Stimulated activated CD8-positive, alpha-beta memory T cell treated with anti-CD3 and anti-CD28 coated beads, Interleukin-12 subunit alpha, Interleukin-12 subunit beta, amount 100 ng/mL, for 4 hours (primary cell): ENCODE measurements around the gene ZNF219.

ENCODE experiments used
- DNase-seq: peaks from one replicate; pipeline ENCODE4 v3.0.0-alpha.2; 2020; ENCODE audit warnings: low read depth

ZNF219 gene

DNA sequence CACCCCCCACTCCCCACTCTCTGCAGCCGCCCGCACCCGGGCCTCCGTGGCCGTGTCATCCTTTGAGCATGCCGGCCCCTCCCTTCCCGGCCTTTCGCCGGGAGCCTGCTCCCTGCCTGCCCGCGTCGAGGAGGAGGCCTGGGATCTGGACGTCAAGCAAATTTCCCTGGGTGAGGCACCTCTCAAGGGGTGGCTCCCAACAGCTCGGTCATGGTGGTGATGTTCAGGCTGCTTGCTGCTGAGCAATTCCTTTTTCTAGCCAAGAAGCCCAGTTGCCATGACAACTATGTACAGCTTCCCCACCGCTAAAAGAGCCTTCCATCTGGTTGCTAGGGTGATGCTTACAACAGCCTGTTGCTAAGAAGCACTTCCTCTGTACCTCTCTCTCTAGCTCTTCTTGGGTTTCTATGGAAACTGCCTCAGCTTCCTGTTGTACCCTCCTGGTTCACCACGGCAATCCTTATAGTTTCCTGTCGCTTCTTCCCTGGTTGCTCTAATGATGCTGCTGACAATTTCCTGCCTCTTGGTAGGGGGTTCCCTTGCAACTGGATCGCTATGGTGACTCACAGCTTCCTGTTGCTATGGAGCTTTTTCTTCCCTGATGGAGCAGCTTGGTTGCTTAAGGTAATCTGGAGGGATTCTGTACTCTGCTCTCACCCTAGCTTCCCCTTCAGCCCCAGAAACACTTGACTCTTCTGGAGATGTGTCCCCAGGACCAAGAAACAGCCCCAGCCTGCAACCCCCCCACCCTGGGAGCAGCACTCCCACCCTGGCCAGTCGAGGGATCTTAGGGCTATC, 11.0 kb downstream of the ZNF219 start:
- no peak for DNase-seq

DNA sequence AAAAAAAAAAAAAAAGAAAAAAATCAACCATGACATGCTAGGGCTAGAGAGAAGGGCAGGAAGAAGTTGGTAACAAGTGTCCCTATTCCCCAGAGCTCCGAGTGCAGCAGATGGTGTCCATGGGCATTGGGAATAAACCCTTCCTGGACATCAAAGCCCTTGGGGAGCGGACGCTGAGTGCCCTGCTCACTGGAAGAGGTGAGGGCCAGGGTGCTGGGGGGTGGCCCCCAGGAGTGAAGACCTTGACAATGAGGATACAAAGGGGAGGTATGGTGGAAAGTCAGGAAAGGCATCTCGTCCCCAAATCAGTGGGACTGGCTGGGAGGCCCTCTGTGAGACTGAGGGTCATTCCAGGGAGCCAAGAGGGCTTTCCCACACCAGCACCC, 11.6 kb downstream of the ZNF219 start:
- no peak for DNase-seq

DNA sequence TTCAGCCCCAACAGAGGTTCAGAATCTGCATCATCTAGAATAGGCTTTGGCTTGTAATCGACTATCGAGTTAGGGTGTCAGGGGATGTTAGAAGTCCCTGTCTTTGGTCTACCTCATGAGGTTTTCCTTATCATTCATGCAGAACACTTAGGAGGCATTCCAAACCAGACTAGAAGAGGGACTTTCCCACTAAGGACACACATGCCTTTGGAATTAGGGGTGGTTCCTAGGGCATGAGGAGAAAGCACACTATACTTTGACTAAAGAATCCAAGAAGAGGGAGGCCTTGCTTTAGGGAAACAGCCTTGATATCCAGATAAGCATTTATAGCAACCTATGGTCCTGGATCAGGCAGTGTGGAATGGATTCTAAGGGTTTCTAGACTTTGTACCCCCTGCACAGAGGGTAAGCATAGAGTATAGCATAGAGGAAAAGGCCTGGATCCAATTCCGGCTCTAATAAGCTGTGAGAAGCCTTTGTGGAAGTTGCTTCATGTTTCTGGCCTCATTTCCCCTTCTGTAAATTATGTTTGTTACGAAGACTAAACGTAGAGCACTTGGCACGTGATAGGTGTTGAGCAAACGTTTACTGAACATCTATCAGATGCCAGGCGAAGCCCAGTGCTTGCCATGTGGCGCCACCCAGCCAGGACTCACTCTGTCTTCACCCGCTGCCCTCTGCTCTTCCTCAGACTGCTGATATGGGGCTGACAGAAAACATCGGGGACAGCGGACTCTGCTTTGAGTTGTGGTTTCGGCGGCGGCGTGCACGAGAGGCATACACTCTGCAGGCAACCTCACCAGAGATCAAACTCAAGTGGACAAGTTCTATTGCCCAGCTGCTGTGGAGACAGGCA, 13.2 kb downstream of the ZNF219 start:
- DNase-seq = no peak

DNA sequence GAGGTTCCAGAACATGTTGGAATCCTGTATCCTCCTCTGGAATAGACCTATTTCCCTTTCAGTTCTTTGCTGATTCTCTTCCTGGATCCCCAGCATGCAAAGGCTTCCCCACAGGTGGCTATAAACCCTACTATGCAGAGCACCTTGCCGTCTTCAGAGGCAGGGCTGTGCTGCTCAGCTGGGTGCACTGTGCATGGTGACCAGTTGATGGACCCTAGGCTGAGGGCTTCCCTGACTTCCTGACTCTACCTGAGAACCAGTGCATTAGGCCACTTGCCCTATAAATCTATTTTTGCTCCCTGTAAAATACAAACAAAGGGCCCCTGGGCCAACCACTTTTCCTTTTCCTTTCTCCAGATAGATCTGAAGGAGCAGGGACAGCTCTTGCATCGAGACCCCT, 14.1 kb downstream of the ZNF219 start:
- no peak for DNase-seq

DNA sequence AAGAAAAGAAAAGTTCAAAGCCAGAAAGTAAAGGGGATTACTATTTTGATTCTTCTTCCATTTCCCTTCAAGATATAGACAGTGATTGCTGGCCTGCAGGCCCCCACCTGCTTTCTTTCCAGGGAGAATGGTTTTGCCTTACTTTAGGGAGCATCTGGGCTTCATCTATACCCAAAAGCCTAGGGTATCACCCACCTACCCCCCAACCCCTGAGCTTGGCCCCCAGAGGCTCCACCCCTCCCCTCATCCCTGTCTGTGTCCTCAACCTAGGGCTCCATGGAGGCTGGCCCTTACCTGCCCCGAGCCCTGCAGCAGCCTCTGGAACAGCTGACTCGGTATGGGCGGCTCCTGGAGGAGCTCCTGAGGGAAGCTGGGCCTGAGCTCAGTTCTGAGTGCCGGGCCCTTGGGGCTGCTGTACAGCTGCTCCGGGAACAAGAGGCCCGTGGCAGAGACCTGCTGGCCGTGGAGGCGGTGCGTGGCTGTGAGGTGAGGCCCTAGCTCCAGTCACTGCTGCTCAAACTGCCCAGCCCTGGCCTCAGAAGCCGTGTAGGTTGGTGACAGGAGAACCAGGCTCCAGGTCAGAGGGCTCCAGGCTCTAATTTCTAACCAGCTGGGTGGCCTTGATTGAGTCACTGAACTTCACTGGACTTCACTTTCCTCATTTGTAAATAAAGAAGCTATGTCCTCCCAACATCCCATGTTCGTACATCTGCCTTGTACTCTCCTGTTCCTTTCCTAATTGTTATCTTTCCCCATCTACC, 14.7 kb downstream of the ZNF219 start:
- DNase-seq = no peak

DNA sequence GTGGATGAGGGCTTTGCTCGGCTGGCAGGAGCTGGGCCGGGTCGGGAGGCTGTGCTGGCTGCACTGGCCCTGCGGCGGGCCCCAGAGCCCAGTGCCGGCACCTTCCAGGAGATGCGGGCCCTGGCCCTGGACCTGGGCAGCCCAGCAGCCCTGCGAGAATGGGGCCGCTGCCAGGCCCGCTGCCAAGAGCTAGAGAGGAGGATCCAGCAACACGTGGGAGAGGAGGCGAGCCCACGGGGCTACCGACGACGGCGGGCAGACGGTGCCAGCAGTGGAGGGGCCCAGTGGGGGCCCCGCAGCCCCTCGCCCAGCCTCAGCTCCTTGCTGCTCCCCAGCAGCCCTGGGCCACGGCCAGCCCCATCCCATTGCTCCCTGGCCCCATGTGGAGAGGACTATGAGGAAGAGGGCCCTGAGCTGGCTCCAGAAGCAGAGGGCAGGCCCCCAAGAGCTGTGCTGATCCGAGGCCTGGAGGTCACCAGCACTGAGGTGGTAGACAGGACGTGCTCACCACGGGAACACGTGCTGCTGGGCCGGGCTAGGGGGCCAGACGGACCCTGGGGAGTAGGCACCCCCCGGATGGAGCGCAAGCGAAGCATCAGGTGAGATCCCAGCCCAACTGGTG, 16.8 kb downstream of the ZNF219 start:
- DNase-seq = no peak

DNA sequence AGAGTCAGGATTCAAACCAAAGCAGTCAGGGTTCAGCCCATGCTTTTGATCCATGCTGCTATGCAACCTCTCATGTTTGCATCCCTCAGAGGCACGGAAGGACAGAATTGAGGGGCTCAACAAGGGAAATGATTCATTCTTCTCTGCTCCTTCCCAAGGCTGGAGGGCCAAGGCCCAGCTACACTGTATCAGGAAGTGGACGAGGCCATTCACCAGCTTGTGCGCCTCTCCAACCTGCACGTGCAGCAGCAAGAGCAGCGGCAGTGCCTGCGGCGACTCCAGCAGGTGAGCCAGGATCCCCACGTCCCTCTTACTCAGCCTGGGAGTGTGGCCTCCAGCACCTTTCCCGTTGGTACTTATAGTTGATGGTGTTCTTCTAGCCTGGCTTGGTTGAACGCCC, 19.7 kb downstream of the ZNF219 start:
- DNase-seq = no peak

DNA sequence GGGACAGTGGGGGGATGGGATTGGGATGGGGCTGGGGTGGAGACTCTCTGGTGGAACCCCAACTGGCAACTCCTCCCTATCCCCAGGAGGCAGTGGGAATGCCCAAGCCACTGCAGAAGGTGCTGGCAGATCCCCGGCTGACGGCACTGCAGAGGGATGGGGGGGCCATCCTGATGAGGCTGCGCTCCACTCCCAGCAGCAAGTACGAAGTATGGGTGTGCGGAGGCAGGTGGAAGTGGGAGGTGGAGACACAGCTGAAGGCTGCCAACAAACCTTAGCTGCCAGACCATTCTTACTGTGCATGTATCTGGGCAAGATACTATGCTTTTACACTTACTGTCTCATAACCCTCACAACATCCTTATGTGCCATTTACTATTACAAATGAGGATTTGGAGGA, 20.2 kb downstream of the ZNF219 start:
- no peak for DNase-seq

DNA sequence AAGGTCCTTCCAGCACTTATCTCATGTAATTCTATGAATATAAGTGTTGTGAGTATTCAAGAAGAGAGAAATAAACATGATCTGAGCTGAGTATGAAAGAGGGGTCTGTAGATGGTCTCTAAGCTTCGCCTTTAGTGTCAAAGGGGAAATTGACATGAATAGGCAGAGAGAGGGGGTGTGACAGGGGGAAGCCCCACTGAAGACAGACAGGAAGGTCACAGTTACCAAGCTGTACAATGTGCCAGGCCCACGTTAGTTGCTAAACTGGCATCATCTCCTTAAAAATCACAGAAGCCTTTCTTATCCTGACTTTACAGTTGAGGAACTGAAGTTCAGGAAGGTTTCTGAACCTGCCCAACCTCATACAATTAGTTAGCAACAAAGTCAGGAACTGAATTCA, 20.8 kb downstream of the ZNF219 start:
- DNase-seq = no peak

DNA sequence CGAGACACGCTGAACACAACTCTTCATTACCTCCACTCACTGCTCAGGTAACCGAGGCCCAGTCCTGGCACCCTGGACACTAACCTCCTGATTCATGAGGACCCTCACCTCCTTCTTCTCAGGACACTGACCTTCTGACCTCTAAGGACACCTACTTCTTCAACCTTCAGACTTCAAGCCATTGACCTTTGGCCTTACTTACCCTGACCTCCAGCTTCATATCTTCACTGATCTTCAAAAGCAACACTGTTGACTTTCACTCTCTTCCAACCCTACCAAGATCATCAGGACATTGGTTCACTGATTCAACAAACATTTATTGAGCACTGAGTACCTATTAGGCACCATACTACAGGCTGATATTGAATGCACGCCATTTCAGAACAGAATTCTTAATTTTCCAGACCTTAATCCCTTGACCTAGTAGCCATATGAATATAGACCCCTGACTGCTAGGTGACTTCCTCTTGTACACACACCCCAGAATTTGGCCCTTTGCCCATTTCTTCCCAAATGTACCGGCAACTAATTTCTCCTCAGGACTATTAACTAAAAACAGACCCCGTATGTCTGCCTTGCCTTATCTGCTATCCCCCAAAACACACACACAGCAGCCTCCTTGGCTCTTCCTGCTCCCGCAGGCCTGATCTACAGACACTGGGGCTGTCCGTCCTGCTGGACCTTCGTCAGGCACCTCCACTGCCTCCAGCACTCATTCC, 22.6 kb downstream of the ZNF219 start:
- no peak for DNase-seq

DNA sequence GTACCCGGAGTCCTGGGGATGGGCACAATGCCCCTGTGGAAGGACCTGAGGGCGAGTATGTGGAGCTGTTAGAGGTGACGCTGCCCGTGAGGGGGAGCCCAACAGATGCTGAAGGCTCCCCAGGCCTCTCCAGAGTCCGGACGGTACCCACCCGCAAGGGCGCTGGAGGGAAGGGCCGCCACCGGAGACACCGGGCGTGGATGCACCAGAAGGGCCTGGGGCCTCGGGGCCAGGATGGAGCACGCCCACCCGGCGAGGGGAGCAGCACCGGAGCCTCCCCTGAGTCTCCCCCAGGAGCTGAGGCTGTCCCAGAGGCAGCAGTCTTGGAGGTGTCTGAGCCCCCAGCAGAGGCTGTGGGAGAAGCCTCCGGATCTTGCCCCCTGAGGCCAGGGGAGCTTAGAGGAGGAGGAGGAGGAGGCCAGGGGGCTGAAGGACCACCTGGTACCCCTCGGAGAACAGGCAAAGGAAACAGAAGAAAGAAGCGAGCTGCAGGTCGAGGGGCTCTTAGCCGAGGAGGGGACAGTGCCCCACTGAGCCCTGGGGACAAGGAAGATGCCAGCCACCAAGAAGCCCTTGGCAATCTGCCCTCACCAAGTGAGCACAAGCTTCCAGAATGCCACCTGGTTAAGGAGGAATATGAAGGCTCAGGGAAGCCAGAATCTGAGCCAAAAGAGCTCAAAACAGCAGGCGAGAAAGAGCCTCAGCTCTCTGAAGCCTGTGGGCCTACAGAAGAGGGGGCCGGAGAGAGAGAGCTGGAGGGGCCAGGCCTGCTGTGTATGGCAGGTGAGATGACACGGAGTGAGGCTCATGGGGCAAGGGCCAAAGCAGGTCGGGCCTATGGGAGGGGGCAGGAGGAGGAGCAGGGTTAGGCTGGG, 23.8 kb downstream of the ZNF219 start:
- DNase-seq = no peak

DNA sequence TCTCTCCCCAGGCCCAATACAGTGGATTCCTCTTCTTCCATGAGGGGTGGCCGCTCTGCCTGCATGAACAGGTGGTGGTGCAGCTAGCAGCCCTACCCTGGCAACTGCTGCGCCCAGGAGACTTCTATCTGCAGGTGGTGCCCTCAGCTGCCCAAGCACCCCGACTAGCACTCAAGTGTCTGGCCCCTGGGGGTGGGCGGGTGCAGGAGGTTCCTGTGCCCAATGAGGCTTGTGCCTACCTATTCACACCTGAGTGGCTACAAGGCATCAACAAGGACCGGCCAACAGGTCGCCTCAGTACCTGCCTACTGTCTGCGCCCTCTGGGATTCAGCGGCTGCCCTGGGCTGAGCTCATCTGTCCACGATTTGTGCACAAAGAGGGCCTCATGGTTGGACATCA, 24.5 kb downstream of the ZNF219 start:
- no peak for DNase-seq

DNA sequence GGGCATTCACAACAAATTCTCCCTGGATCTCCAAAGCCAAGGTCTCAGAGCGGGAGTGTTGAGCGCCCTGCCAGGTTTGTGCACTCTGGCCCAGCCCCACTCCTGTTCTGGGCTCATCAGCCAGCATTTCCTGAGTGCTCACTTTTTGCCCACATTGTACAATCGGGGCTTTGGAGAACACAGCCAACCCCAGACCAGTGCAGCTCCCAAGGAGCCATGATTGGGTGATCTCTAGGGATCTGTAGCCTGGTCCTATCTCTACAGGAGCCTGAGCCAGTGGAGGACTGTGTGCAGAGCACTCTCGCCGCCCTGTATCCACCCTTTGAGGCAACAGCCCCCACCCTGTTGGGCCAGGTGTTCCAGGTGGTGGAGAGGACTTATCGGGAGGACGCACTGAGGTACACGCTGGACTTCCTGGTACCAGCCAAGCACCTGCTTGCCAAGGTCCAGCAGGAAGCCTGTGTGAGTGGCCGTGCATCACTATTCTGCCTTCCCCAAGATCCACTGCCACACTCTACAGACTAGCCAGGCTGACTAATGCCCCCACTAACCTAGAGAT, 25.6 kb downstream of the ZNF219 start:
- DNase-seq = no peak

DNA sequence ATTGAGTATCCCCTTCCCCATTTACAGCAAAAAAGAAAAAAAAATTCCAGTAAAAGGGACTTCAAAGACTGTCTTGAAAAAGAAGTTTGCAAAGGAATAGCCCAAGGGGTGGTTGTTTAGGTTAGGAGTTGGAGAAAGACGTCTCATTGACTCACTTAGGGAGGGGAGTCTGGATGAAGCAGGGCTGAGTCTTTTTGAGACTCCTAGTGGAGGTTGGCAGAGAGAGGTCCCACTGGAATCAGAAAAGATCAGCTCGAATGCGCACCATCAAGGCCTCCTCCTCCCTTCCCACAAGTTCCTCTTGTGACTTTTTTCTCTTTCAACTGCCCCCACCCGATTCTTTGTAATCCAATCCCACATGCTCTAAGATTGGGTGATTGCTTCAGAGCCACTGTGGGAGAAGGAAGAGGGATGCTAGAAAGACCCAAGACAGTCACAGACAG, 26.4 kb downstream of the ZNF219 start:
- no peak for DNase-seq

DNA sequence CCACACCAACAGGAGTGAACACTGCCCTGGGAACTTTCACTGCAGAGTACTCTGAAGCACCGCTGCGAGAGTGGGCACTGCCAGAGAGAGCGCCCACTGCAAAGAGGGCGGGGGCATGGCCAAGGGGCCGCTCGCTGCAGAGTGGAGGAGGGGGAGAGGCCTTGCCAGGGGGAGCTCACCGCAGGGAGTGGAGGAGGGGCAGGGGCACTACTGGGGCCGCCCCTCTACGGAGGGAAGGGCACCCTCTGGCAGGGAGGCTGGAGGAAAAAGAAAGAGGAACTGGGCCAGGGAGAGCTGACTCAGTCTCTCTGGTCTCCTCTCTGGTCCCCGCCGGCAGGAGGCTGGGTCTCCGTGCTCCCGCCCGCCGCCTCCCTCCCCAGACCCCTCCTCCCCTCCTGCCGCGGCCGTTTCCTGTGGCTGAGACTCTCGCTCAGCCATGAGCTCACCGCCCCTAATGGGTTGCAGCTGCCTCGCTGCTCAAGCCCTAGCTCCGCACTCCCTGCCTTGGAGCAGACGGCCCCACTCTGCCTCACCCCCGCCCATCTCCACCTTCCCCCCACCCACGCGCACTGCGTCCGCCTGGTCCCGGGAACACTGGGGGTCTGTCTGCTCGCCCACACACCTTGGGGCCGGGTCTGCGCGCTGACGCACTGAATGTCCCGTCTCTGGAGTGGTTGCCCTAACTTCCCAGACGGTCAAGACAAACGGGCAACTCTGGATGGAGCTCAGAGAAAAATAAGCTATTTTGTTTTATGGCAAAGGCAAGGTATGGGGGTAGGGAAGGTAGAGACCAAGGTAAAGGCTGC, 27.0 kb downstream of the ZNF219 start:
- DNase-seq = no peak

DNA sequence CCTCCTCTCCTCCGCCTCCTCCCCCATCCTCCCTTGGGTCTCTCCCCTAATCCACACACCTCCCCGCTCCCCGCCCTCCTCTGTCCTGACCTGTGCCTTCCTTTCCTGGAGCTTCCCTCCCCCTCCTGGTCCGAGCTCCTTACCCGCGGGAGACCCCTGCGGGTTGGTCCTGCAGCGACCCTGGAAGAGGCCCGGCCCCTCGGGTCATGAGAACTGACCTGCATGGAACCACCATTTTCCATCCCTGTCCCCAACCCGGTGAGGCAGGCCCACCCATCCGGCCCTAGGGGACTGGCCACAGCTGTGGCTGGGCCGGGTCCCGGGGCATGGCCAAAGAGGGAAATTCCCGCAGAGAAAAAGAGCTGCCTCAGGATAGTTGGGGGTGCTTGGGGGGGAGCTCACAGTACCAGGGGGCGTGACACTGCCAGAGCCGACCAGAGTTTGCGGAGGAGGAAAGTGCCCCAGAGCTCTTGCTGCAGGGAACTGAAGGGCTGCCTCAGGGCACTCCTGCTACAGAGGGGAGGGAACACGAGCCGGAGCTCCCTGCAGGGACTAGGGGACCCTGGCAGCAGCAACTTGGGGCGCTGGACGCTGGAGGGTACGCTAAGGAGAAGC, 27.7 kb downstream of the ZNF219 start:
- no peak for DNase-seq

DNA sequence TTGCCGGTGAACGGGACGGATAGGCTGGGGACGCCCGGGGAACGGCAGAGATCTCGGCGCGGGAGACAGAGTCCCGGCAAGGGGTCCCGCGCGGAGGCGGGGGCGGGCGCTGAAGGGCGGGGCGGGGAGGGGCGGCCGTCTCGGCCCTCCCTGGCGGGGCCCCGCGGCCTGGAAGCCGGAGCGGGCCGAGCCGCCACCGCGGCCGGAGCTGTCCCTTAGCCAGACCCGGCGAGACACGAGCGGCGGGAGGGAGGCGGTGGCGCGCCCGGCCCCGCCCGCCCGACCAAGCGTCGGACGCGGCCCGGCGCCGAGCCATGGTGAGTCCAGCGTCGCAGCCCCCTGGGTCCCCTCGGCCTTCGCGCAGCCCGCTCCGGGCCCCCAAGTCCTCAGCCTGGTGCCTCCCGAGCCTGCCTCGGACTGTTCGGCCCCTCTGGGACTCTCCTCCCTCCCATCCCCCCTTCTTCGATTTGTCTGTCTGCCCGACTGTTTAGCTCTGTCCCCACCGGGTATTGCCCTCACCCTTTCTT, 28.3 kb downstream of the ZNF219 start, which contains the start of gene ARHGEF40:
ARHGEF40 (plus strand) TSS at position 222 of the 527 bp plus-strand sequence; CDS start at position 315, 93 bp downstream.
- DNase-seq = no peak

DNA sequence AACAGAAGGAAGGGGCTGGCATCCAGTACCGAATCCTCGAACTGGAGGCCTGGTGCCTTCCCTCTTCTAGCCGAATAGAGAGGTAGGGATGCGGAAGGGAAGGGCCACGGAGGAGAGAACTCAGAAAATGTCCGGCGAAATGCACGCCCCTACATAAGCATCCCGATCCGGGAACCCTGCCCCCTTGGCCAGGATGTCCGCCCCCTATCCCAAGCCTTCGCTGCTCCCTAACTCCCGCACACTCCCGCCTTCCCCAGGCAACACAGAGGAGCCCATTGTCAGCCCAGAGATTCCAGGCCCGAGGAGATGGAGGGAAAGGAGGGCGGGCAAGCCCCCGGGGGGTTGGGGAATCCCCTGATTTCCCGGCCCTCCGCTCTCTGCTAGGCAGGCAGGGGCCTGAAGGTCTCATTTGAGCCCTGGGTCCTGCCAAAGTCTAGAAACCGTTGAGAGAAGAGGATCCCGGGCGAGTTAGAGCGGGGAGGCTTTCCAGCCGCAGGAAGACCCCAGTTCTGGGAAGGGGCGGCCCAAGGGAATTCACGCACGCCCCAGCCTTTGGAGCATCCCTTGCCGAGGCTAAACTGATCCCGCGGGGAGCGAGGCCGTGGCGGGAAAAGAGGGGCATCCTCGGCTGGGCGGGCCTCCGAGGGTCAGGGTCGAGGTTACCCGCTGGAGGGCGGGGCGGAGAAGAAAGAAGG, 28.9 kb downstream of the ZNF219 start:
- DNase-seq = no peak
